ENCODE results near the gene TADA2A. TPM values are rescaled to one million over a fixed set of nuclear protein-coding genes. Genes with fewer than 3 reads are reported as not detected.

TADA2A gene
- polyA plus RNA-seq, 2 of the 4 experiments (the other 2 are of a cell fraction): 9.9 to 27.1 TPM

- WGBS (ENCODE audit: missing lambda C conversion rate): 87% methylated on average over 8 of the region's 8 CpGs
- FAIRE-seq (no peak), ATAC-seq (peak in 1 of 2 experiments; percentile 34; a peak in 1 of 6 replicates), DNase-seq (ENCODE audit: low read depth in 1 of 2, low spot score in 1 of 2) (peak in 1 of 2 experiments; percentile 29)
- no peak overlapping the region for H3K4me2 ChIP-seq
- no peak overlapping the region for H3K4me3 ChIP-seq
- POLR2A ChIA-PET: no interaction called here
- no peaks in the 10 kb centered on the region for H3K4me1 ChIP-seq
- TF ChIP-seq HOXB5 (CRISPR knock-in tag; IDR thresholded peaks at IDR 0.05) (no peak), HDAC2 (IDR thresholded peaks at IDR 0.05) (no peak), MYC (IDR thresholded peaks at IDR 0.05; ENCODE audit: borderline replicate concordance, low read length) (no peak), RAD21 (conservative IDR thresholded peaks at IDR 0.05 in 1 of 2, IDR thresholded peaks at IDR 0.05 in 1 of 2) (peak; percentile 12 to 34; a peak in 1 of 5 replicates)
- TF ChIP-seq, protein P1, sequence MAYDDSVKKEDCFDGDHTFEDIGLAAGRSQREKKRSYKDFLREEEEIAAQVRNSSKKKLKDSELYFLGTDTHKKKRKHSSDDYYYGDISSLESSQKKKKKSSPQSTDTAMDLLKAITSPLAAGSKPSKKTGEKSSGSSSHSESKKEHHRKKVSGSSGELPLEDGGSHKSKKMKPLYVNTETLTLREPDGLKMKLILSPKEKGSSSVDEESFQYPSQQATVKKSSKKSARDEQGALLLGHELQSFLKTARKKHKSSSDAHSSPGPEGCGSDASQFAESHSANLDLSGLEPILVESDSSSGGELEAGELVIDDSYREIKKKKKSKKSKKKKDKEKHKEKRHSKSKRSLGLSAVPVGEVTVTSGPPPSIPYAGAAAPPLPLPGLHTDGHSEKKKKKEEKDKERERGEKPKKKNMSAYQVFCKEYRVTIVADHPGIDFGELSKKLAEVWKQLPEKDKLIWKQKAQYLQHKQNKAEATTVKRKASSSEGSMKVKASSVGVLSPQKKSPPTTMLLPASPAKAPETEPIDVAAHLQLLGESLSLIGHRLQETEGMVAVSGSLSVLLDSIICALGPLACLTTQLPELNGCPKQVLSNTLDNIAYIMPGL (CRISPR knock-in tag; IDR thresholded peaks at IDR 0.05; ENCODE audit: borderline replicate concordance): no peak
- TF ChIP-seq, protein P2, sequence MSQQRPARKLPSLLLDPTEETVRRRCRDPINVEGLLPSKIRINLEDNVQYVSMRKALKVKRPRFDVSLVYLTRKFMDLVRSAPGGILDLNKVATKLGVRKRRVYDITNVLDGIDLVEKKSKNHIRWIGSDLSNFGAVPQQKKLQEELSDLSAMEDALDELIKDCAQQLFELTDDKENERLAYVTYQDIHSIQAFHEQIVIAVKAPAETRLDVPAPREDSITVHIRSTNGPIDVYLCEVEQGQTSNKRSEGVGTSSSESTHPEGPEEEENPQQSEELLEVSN (IDR thresholded peaks at IDR 0.05; ENCODE audit: borderline replicate concordance, low read depth): no peak
- no peak overlapping the region for H3K27ac ChIP-seq
- CTCF ChIA-PET: interaction anchor here (0.6 to 4.8 kb wide), 7 partner anchors 8 to 145 kb away, joined by 3 to 32 read pairs (median 4); no protein-coding TSS in a partner anchor
- no peaks in the 10 kb centered on the region for H3K9me3 ChIP-seq
Observed at GRCh38 chr17:37518826-37519225, 112.1 kb downstream of the TADA2A start.

GRCh38 chr17:37519251-37519985 lies 112.7 kb downstream of the TADA2A start:
- no peaks in the 10 kb centered on the region for H3K4me1 ChIP-seq
- TF ChIP-seq NFE2L2 (conservative IDR thresholded peaks at IDR 0.05; ENCODE audit: low read length): no peak
- no peak for TF ChIP-seq RFX5 (IDR thresholded peaks at IDR 0.05)
- no peak for TF ChIP-seq RCOR1 (IDR thresholded peaks at IDR 0.05; ENCODE audit: low read depth, low read length)
- TF ChIP-seq FOXS1 (CRISPR knock-in tag; IDR thresholded peaks at IDR 0.05): no peak
- no peak for TF ChIP-seq CBX8 (IDR thresholded peaks at IDR 0.05)
- TF ChIP-seq, protein P1 (CRISPR knock-in tag; IDR thresholded peaks at IDR 0.05; ENCODE audit: borderline replicate concordance): no peak
- TF ChIP-seq, protein P3, sequence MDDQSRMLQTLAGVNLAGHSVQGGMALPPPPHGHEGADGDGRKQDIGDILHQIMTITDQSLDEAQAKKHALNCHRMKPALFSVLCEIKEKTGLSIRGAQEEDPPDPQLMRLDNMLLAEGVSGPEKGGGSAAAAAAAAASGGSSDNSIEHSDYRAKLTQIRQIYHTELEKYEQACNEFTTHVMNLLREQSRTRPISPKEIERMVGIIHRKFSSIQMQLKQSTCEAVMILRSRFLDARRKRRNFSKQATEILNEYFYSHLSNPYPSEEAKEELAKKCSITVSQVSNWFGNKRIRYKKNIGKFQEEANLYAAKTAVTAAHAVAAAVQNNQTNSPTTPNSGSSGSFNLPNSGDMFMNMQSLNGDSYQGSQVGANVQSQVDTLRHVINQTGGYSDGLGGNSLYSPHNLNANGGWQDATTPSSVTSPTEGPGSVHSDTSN (IDR thresholded peaks at IDR 0.05): no peak
- TF ChIP-seq SMC3 (IDR thresholded peaks at IDR 0.05): no peak
- no peak for TF ChIP-seq HOXA7 (CRISPR knock-in tag; IDR thresholded peaks at IDR 0.05)
- TF ChIP-seq TFCP2L1 (CRISPR knock-in tag; IDR thresholded peaks at IDR 0.05): no peak
- no peak for TF ChIP-seq KDM1A (IDR thresholded peaks at IDR 0.05; ENCODE audit: low read depth)
- TF ChIP-seq FOSL2 (IDR thresholded peaks at IDR 0.05): no peak
- TF ChIP-seq FOSL2 (CRISPR knock-in tag; IDR thresholded peaks at IDR 0.05): no peak
- no peak for TF ChIP-seq CHD4 (IDR thresholded peaks at IDR 0.05; ENCODE audit: borderline replicate concordance)
- TF ChIP-seq, protein P2 (IDR thresholded peaks at IDR 0.05; ENCODE audit: borderline replicate concordance, low read depth): no peak
- no peak for TF ChIP-seq CBX2 (IDR thresholded peaks at IDR 0.05; ENCODE audit: borderline replicate concordance, low read depth)
- TF ChIP-seq ZC3H11A (IDR thresholded peaks at IDR 0.05): no peak
- no peak for TF ChIP-seq HDAC2 (IDR thresholded peaks at IDR 0.05)
- H3K27ac ChIP-seq: no peak overlapping the region
- ATAC-seq (no peak), DNase-seq (ENCODE audit: low read depth in 1 of 2, low spot score in 1 of 2) (no peak), FAIRE-seq (no peak)
- H3K4me3 ChIP-seq: no peak overlapping the region
- CTCF ChIA-PET: interaction anchor here (0.6 to 4.3 kb wide), 8 partner anchors 8 to 146 kb away, joined by 3 to 32 read pairs (median 4); no protein-coding TSS in a partner anchor
- 87% methylated on average over 5 of the region's 5 CpGs for WGBS (ENCODE audit: missing lambda C conversion rate)
- no peaks in the 10 kb centered on the region for H3K9me3 ChIP-seq
- no peak overlapping the region for H3K4me2 ChIP-seq
- POLR2A ChIA-PET: no interaction called here
